Stimulated activated CD8-positive, alpha-beta memory T cell treated with anti-CD3 and anti-CD28 coated beads, Interleukin-15, amount 100 ng/mL, for 4 hours (primary cell): Measurements from ENCODE around the gene C16orf86.
A peak's percentile ranks its signal among the peaks of the same experiment; 100 is the strongest.

Experiments used
- DNase-seq, 2 donors: peaks; one replicate each; pipeline ENCODE4 v3.0.0-alpha.2; 2020; ENCODE audit warnings: low read depth in 2 of 2

Gene C16orf86

GRCh38 chr16:67667453-67667816 is 821 bp downstream of the C16orf86 start:
- DNase-seq = no peak

- peak; percentile 46 to 57 for DNase-seq
Measured at GRCh38 chr16:67667817-67668494, 1.3 kb downstream of the C16orf86 start.

- DNase-seq = no peak
Measured at GRCh38 chr16:67668495-67669157, 2.0 kb downstream of the C16orf86 start.

GRCh38 chr16:67669499-67670101 is 3.0 kb downstream of the C16orf86 start:
- DNase-seq = no peak

GRCh38 chr16:67672306-67672705 is 5.7 kb downstream of the C16orf86 start:
- DNase-seq = no peak

GRCh38 chr16:67672739-67673662 is 6.4 kb downstream of the C16orf86 start:
- no peak for DNase-seq

- DNase-seq = no peak
Measured at GRCh38 chr16:67673712-67674580, 7.3 kb downstream of the C16orf86 start.

GRCh38 chr16:67674851-67675578 is 8.4 kb downstream of the C16orf86 start:
- DNase-seq = no peak

- DNase-seq = no peak
Measured at GRCh38 chr16:67675579-67675935, 8.9 kb downstream of the C16orf86 start.

GRCh38 chr16:67675999-67676398 is 9.4 kb downstream of the C16orf86 start:
- no peak for DNase-seq

- no peak for DNase-seq
Measured at GRCh38 chr16:67676516-67676915, 9.9 kb downstream of the C16orf86 start.

- no peak for DNase-seq
Measured at GRCh38 chr16:67676939-67677338, 10.3 kb downstream of the C16orf86 start.

GRCh38 chr16:67677712-67678111 is 11.1 kb downstream of the C16orf86 start:
- no peak for DNase-seq

GRCh38 chr16:67678354-67679023 is 11.9 kb downstream of the C16orf86 start:
- DNase-seq = no peak

- DNase-seq = no peak
Measured at GRCh38 chr16:67679935-67680897, 13.6 kb downstream of the C16orf86 start.

- DNase-seq = no peak
Measured at GRCh38 chr16:67683767-67684166, 17.2 kb downstream of the C16orf86 start.

GRCh38 chr16:67685388-67686112 is 18.9 kb downstream of the C16orf86 start:
- no peak for DNase-seq
